ENCODE measurements around the gene MICAL3.

DNA sequence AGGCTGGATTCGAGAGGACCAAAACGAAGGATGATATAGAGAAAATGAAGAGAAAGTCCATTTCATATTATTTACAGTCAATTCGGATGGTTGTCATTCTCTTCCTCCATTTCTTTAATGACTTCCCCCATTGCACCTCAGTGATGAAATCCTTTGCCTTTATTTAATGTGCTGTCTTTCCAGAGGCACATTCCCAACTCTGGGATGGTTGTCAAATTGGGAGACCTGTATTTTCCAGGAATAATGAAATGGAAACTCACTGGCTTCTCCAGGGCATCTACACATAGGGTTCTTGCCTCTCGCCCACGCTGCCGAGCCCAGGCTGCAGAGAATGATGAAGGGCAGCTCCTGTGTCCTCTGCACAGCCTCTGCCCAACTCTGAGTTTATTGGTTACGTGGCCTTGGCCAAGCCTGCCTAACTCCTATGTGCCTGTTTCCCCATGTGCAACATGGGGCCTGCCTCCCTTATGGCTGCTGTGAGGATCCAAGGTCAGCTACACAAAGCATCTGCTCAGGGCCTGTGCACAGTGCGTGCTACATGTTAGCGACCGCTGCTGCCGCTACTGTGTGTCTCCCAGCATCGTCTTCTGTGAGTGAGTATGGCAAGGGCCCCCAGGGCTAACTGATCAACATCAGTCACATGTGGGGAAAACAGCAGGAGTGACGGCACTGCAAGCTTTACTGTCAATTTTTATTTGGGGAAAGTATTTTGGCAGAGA lies 168.6 kb downstream of the MICAL3 start:
- TF ChIP-seq EZH2 (IDR thresholded peaks at IDR 0.05; ENCODE audit: insufficient read depth, poor library complexity, severe bottlenecking) (no peak), EZH2phosphoT487 (IDR thresholded peaks at IDR 0.05; ENCODE audit: insufficient read depth, low read depth) (no peak)

Measured in GM23248 (cell line).